ENCODE data around the gene CCDC78.
A peak's percentile ranks its signal among the peaks of the same experiment; 100 is the strongest.
"Not testable (repeated sequence)": the region's sequence is repeated elsewhere in the genome, so short reads cannot be mapped to it uniquely, and the experiment has no call there.

The CCDC78 gene

GRCh38 chr16:760545-761343 lies 34.5 kb upstream of the CCDC78 start, which contains the start of gene MSLN:
Gene MSLN (plus strand): TSS chr16:760734. CDS start chr16:762681, 1,947 bp downstream.
- DNase-seq = no peak

GRCh38 chr16:760065-760464 lies 33.8 kb upstream of the CCDC78 start:
- no peak for DNase-seq

- no peak for DNase-seq
These were observed 33.1 kb upstream of the CCDC78 start for GRCh38 chr16:759110-759910.

- no peak for DNase-seq
These were observed 30.2 kb upstream of the CCDC78 start for GRCh38 chr16:756428-756827.

GRCh38 chr16:754656-755055 lies 28.4 kb upstream of the CCDC78 start:
- no peak for DNase-seq

GRCh38 chr16:754121-754607 lies 27.9 kb upstream of the CCDC78 start:
- not testable (repeated sequence) for DNase-seq

- DNase-seq = no peak
These were observed 25.7 kb upstream of the CCDC78 start for GRCh38 chr16:752007-752312.

GRCh38 chr16:751152-752006 lies 25.1 kb upstream of the CCDC78 start:
- no peak for DNase-seq

GRCh38 chr16:750485-750884 lies 24.2 kb upstream of the CCDC78 start:
- DNase-seq = no peak

- DNase-seq = peak; percentile 73
These were observed 22.8 kb upstream of the CCDC78 start for GRCh38 chr16:749010-749409.

- no peak for DNase-seq
These were observed 21.9 kb upstream of the CCDC78 start for GRCh38 chr16:747978-748746.

GRCh38 chr16:746637-747036 lies 20.4 kb upstream of the CCDC78 start:
- no peak for DNase-seq

- no peak for DNase-seq
These were observed 19.5 kb upstream of the CCDC78 start for GRCh38 chr16:745739-746138.

- DNase-seq = no peak
These were observed 17.7 kb upstream of the CCDC78 start for GRCh38 chr16:743794-744500.

GRCh38 chr16:742894-743293 lies 16.7 kb upstream of the CCDC78 start:
- DNase-seq = not testable (repeated sequence)

GRCh38 chr16:741986-742629 lies 15.9 kb upstream of the CCDC78 start:
- DNase-seq = no peak

GRCh38 chr16:740764-741505 lies 14.7 kb upstream of the CCDC78 start, which contains the start of gene CIAO3:
Gene CIAO3 (minus strand): TSS chr16:740997. CDS start chr16:740985, 12 bp downstream.
- peak; percentile 89 for DNase-seq

- no peak for DNase-seq
These were observed 14.2 kb upstream of the CCDC78 start for GRCh38 chr16:740459-740763.

- no peak for DNase-seq
These were observed 13.6 kb upstream of the CCDC78 start for GRCh38 chr16:739560-740458.

Data from fibroblast of skin of right quadriceps (primary cell).